Measurements from ENCODE around the gene STXBP1. TPM values are rescaled to one million over a fixed set of nuclear protein-coding genes. Genes with fewer than 3 reads are reported as not detected.

Gene STXBP1
- total and polyA plus RNA-seq, 9 of the 15 experiments (the other 6 are each of a cell fraction or from before 2014, with no cell fraction given): 4.6 to 35.1 (median 9.7) TPM

- FAIRE-seq (peak; percentile 89), ATAC-seq (peak; percentile 84), DNase-seq (ENCODE audit: extremely low read depth in 1 of 4, low spot score in 3 of 4) (peak; percentile 40 to 66 (median 51))
- Histone ChIP-seq H2AFZ (ENCODE audit: low read depth, low read length) (peak overlapping the region; percentile 47), H3K4me2 (ENCODE audit: insufficient read depth, low read length) (peak overlapping the region; percentile 71), H3K9ac (ENCODE audit: insufficient read depth in 1 of 2, low read depth in 2 of 2, low read length in 2 of 2) (peak overlapping the region; percentile 53 to 56; a peak in 2 of 4 replicates), H3K4me1 (replicated peaks in 1 of 2; ENCODE audit: control insufficient read depth in 2 of 2, insufficient read depth in 2 of 2, low read length in 2 of 2) (peaks cover 24 to 28% of the 10 kb centered on the region in 2 experiments), H3K4me3 (no peak overlapping the region), H3K36me3 (ENCODE audit: control insufficient read depth, insufficient read depth, low read length) (no peaks in the 10 kb centered on the region), H3K27ac (ENCODE audit: extremely low read depth, low read depth, low read length) (peak overlapping the region; percentile 79; the same call in 1 of the 3 replicates), H4K20me1 (replicated peaks; ENCODE audit: control insufficient read depth, insufficient read depth, low read length) (0 out of 2 replicates have a peak, but pooled peaks cover 9% of the 10 kb centered on the region), H3K27me3 (ENCODE audit: control insufficient read depth in 2 of 2, insufficient read depth in 2 of 2, low read length in 2 of 2) (no peaks in the 10 kb centered on the region), H3K9me1 (ENCODE audit: control insufficient read depth, insufficient read depth, low read length) (no peaks in the 10 kb centered on the region), H3K9me3 (replicated peaks; ENCODE audit: control insufficient read depth, insufficient read depth, low read depth, low read length) (no peaks in the 10 kb centered on the region), H3K79me2 (ENCODE audit: control insufficient read depth, insufficient read depth, low read length) (no peaks in the 10 kb centered on the region; the same call in 2 of the 3 replicates)
- in situ Hi-C loops (cut with MboI): no loop called here
- POLR2A ChIA-PET: interaction anchor here (1.1 to 1.6 kb wide), 3 partner anchors 12 to 17 kb away, joined by 3 to 4 read pairs (median 4); no protein-coding TSS in a partner anchor
- CTCF ChIA-PET (ENCODE audit: low intra/inter-chr PET ratio): no interaction called here
- BruUV-seq (replicated peaks): no TSS peak
- intact Hi-C loops (cut with micrococcal nuclease): no loop called here
- WGBS (ENCODE audit: insufficient coverage, low coverage, missing lambda C conversion rate): 36% methylated on average over 8 of the region's 8 CpGs
- TF ChIP-seq POLR2B (IDR thresholded peaks at IDR 0.05; ENCODE audit: low read depth, partially characterized antibody) (no peak), ZC3H8 (IDR thresholded peaks at IDR 0.05) (no peak), CTCFL (IDR thresholded peaks at IDR 0.05; ENCODE audit: borderline replicate concordance, insufficient read depth, low read depth, low read length, poor library complexity, severe bottlenecking) (peak; percentile 52), ZNF354B (CRISPR knock-in tag; IDR thresholded peaks at IDR 0.05) (no peak), SP1 (CRISPR knock-in tag; IDR thresholded peaks at IDR 0.05) (no peak), NRF1 (conservative IDR thresholded peaks at IDR 0.05 in 1 of 2, IDR thresholded peaks at IDR 0.05 in 1 of 2) (no peak), HMBOX1 (IDR thresholded peaks at IDR 0.05) (no peak), CTCF (IDR thresholded peaks at IDR 0.05 in 2 of 3, conservative IDR thresholded peaks at IDR 0.05 in 1 of 3; ENCODE audit: insufficient read depth in 2 of 3, low read depth in 1 of 3, low read length in 3 of 3) (peak; percentile 46 to 58 (median 53)), IRF2 (CRISPR knock-in tag; IDR thresholded peaks at IDR 0.05) (no peak), SLC30A9 (CRISPR knock-in tag; IDR thresholded peaks at IDR 0.05) (no peak), ZC3H4 (CRISPR knock-in tag; IDR thresholded peaks at IDR 0.05; ENCODE audit: borderline replicate concordance) (no peak), POLR2A (conservative IDR thresholded peaks at IDR 0.05) (no peak), SMARCA4 (IDR thresholded peaks at IDR 0.05) (0 out of 2 replicates have a peak, but pooled peaks have one; percentile 23), E2F3 (CRISPR knock-in tag; IDR thresholded peaks at IDR 0.05) (no peak), CREB1 (IDR thresholded peaks at IDR 0.05) (no peak), CREB1 (CRISPR knock-in tag; IDR thresholded peaks at IDR 0.05) (no peak), COPS2 (conservative IDR thresholded peaks at IDR 0.05) (no peak), RAD21 (CRISPR knock-in tag; conservative IDR thresholded peaks at IDR 0.05 in 1 of 2, IDR thresholded peaks at IDR 0.05 in 1 of 2) (peak in 1 of 2 experiments; percentile 32; a peak in 2 of 4 replicates), ZNF561 (CRISPR knock-in tag; conservative IDR thresholded peaks at IDR 0.05) (no peak), RCOR1 (IDR thresholded peaks at IDR 0.05; ENCODE audit: borderline replicate concordance in 1 of 2, low read depth in 2 of 2, low read length in 2 of 2) (peak in 1 of 2 experiments; percentile 15; a peak in 1 of 4 replicates)
Observed at GRCh38 chr9:127629468-127630081, 17.5 kb downstream of the STXBP1 start.

Measured in K562 (cell line).